ENCODE measurements around the gene CARNS1. TPM values are rescaled to one million over a fixed set of nuclear protein-coding genes. Genes with fewer than 3 reads are reported as not detected.

The CARNS1 gene
- total and polyA plus RNA-seq, 10 of the 15 experiments (the other 5 are each of a cell fraction or from before 2014, with no cell fraction given), result 0.02 to 0.14 (median 0.10) TPM; not detected in 3

DNA sequence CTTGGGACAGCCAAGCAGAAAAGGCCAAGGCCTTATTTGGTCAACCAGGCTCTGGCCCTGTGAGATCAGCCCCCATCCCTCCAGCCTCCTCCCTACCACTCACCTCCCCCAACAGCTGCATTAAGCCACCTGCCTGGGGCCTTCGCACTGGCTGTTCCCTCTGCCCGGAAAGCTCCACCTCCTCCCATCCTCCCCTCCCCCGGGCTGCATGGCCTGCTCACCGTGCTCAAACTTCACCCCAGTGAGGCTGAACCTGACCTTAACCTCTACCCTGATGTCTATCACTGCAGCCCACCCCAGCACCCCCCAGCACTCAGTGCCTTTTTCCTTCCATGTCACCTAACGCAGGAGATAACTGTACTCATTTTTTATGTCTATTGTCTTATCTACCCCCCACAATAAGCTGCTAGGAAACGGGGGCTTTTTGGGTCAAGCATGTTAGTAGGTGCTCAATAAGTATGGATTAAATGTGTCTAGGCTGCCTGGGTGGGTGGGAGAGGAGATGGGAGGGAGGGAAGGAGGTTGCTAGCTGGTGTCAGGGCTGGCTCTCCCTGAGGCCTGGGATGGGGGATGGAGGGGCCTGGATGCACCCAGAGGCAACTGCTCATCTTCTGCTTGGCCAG, 21.1 kb downstream of the CARNS1 start (continued):
- no peak for TF ChIP-seq MXI1 (IDR thresholded peaks at IDR 0.05; ENCODE audit: low read depth, low read length)
- 0 out of 2 replicates have a peak, but pooled peaks have one; percentile 27 for TF ChIP-seq BCL11A (IDR thresholded peaks at IDR 0.05; ENCODE audit: low read depth, low read length)
- no peak for TF ChIP-seq MYB (IDR thresholded peaks at IDR 0.05; ENCODE audit: borderline replicate concordance, low read depth, low read length)
- no peak for TF ChIP-seq SMC3 (IDR thresholded peaks at IDR 0.05; ENCODE audit: borderline replicate concordance, low read length)
- TF ChIP-seq SREBF1 (IDR thresholded peaks at IDR 0.05; ENCODE audit: low read length), result no peak
- TF ChIP-seq SUPT20H (IDR thresholded peaks at IDR 0.05; ENCODE audit: borderline replicate concordance, control insufficient read depth, low read depth, low read length), result no peak
- no peak for TF ChIP-seq SREBF2 (IDR thresholded peaks at IDR 0.05; ENCODE audit: low read length)
- TF ChIP-seq BACH1 (IDR thresholded peaks at IDR 0.05; ENCODE audit: borderline replicate concordance), result no peak
- peak; percentile 38 for TF ChIP-seq POLR2A (IDR thresholded peaks at IDR 0.05; ENCODE audit: low read depth, low read length)
- TF ChIP-seq CBX3 (IDR thresholded peaks at IDR 0.05; ENCODE audit: borderline replicate concordance, low read depth), result no peak
- peak; percentile 72 for TF ChIP-seq YY1 (IDR thresholded peaks at IDR 0.05; ENCODE audit: low read depth, low read length)
- no peak for TF ChIP-seq NFIC (IDR thresholded peaks at IDR 0.05; ENCODE audit: low read depth, low read length)
- TF ChIP-seq NBN (IDR thresholded peaks at IDR 0.05), result peak; percentile 99
- TF ChIP-seq, protein P1, sequence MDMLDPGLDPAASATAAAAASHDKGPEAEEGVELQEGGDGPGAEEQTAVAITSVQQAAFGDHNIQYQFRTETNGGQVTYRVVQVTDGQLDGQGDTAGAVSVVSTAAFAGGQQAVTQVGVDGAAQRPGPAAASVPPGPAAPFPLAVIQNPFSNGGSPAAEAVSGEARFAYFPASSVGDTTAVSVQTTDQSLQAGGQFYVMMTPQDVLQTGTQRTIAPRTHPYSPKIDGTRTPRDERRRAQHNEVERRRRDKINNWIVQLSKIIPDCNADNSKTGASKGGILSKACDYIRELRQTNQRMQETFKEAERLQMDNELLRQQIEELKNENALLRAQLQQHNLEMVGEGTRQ (IDR thresholded peaks at IDR 0.05; ENCODE audit: borderline replicate concordance, low read depth, low read length), result no peak
- TF ChIP-seq POU2F2 (IDR thresholded peaks at IDR 0.05; ENCODE audit: borderline replicate concordance, low read depth, low read length), result peak; percentile 90
- no peak for TF ChIP-seq ZBTB4 (CRISPR knock-in tag; IDR thresholded peaks at IDR 0.05)
- TF ChIP-seq ZSCAN29 (IDR thresholded peaks at IDR 0.05), result peak; percentile 81; the same call in 1 of the 2 replicates
- TF ChIP-seq, protein P2, sequence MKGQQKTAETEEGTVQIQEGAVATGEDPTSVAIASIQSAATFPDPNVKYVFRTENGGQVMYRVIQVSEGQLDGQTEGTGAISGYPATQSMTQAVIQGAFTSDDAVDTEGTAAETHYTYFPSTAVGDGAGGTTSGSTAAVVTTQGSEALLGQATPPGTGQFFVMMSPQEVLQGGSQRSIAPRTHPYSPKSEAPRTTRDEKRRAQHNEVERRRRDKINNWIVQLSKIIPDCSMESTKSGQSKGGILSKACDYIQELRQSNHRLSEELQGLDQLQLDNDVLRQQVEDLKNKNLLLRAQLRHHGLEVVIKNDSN (IDR thresholded peaks at IDR 0.05; ENCODE audit: borderline replicate concordance, extremely low read length, insufficient read depth, low read depth, low read length), result peak; percentile 5
- peak; percentile 28 to 30; a peak in 1 of 4 replicates for TF ChIP-seq EP300 (IDR thresholded peaks at IDR 0.05; ENCODE audit: borderline replicate concordance in 1 of 2, control insufficient read depth in 1 of 2, low read depth in 2 of 2, low read length in 2 of 2)
- TF ChIP-seq PAX5 (IDR thresholded peaks at IDR 0.05; ENCODE audit: borderline replicate concordance, low read depth, low read length), result peak; percentile 84
- TF ChIP-seq, protein P3, sequence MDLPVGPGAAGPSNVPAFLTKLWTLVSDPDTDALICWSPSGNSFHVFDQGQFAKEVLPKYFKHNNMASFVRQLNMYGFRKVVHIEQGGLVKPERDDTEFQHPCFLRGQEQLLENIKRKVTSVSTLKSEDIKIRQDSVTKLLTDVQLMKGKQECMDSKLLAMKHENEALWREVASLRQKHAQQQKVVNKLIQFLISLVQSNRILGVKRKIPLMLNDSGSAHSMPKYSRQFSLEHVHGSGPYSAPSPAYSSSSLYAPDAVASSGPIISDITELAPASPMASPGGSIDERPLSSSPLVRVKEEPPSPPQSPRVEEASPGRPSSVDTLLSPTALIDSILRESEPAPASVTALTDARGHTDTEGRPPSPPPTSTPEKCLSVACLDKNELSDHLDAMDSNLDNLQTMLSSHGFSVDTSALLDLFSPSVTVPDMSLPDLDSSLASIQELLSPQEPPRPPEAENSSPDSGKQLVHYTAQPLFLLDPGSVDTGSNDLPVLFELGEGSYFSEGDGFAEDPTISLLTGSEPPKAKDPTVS (IDR thresholded peaks at IDR 0.05; ENCODE audit: low read depth, low read length), result no peak
- TF ChIP-seq RUNX3 (IDR thresholded peaks at IDR 0.05; ENCODE audit: low read length), result no peak
- TF ChIP-seq TBL1XR1 (IDR thresholded peaks at IDR 0.05; ENCODE audit: low read depth, low read length), result no peak
- TF ChIP-seq EZH2 (IDR thresholded peaks at IDR 0.05; ENCODE audit: borderline replicate concordance, control insufficient read depth, low read depth, low read length), result no peak
